Subcutaneous adipose tissue (tissue), 4 donors: ENCODE measurements around the gene SLIT3. TPM values are rescaled to one million over a fixed set of nuclear protein-coding genes. Genes with fewer than 3 reads are reported as not detected.

ENCODE experiments used
- total RNA-seq, 4 donors: library from RNA; depleted of rRNA; stranded (reverse); fragments of >200 nt; gene quantifications; one replicate each; pipeline ENCODE4 v1.1.0, GENCODE V29; 2016
- TF ChIP-seq, protein P1 (sequence below): fragments of 450-650 bp; IDR thresholded peaks from one replicate; pipeline ENCODE4 v1.5.1; 2016; ENCODE audit warnings: low read depth, mild to moderate bottlenecking, control low read depth, antibody characterized with exemption, moderate library complexity

SLIT3 gene
- total RNA-seq, 4 donors from 2014 or later: 48.1 to 163 (median 83.2) TPM

DNA sequence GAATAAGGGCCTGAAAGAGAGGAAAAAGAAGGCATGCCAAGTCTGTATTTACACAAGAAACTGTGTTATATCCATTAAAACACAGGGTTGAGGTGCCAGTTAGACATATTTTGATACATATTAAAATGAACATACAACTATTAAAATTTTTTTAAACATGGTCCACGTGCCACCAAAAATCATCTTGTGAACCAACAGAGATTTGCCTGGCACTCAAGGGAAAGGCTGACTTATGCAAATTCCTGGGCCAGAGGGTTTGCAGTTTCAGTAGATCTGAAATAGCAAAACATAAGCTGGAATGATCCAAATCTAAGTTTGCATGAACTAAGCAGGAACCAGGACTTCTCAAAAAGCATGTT is 168.7 kb downstream of the SLIT3 start:
- TF ChIP-seq, protein P1, sequence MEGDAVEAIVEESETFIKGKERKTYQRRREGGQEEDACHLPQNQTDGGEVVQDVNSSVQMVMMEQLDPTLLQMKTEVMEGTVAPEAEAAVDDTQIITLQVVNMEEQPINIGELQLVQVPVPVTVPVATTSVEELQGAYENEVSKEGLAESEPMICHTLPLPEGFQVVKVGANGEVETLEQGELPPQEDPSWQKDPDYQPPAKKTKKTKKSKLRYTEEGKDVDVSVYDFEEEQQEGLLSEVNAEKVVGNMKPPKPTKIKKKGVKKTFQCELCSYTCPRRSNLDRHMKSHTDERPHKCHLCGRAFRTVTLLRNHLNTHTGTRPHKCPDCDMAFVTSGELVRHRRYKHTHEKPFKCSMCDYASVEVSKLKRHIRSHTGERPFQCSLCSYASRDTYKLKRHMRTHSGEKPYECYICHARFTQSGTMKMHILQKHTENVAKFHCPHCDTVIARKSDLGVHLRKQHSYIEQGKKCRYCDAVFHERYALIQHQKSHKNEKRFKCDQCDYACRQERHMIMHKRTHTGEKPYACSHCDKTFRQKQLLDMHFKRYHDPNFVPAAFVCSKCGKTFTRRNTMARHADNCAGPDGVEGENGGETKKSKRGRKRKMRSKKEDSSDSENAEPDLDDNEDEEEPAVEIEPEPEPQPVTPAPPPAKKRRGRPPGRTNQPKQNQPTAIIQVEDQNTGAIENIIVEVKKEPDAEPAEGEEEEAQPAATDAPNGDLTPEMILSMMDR: no peak

DNA sequence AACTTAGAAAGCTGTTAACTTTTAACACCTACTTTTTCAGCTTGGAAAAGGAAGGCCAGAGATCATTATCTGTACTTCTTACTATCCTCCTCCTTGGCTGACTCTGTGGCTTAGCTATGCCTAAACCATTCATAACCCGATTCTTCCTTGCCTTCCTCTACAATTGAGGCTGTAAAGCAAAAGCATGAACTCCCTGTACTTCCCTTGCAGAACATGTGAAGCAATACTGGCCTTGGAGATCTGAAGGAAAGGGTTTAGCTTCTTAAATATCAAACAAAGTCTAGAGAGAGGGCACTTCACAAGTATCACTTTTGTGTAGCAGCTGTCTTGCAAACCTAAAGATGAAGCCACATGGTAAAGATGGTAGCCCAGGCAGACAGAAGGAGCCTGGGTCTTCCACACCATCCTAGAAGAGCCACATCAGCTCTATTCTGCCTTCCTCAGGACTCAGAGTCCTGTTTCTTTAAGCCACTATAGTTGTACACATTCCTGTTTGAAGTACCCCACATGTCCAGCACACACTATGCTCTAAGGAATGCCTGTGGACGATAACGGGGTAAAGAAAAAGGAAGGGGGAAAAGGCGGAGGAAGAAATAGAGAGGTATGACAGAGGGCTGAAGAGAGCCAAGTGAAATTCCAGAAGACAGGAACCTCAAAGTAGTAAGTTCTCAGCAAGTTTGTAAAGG is 169.2 kb downstream of the SLIT3 start:
- TF ChIP-seq, protein P1: no peak

DNA sequence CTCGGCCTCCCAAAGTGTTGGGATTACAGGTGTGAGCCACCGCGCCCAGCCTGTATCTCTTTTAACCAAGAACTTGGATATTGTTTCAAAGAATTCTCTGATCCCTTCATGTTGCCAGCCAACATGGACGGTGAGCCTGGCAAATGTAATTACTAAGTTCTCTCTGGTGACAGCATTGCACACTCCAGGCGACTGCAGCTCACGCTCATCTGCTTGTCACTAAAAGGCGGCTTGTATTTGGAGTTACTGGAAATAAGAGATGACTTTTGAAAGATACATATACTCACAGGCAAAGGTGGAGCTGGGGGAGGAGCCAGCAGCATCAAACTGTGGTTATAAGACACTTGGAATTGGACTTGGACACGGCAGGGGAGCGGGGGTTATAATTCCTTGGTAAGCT is 172.3 kb downstream of the SLIT3 start:
- TF ChIP-seq, protein P1: no peak

DNA sequence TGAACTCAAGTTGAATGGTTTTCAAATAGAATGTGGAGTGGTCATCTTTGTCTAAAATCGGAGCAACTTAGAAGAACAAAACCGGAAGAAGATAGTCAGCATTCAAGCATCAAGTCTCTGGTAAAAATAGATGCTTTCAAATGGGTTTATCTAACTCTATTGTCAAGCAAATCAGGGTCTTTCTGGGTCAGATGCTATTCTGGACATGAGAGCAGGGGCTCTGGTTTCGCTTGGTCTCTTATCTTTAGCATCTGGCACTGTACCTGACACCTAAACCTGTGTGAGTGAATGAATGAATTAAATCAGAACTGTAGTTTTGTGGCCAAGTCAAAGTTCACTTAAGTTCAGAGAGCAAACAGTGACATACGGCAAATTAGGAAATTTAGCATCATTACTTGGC is 173.5 kb downstream of the SLIT3 start:
- TF ChIP-seq, protein P1: no peak

DNA sequence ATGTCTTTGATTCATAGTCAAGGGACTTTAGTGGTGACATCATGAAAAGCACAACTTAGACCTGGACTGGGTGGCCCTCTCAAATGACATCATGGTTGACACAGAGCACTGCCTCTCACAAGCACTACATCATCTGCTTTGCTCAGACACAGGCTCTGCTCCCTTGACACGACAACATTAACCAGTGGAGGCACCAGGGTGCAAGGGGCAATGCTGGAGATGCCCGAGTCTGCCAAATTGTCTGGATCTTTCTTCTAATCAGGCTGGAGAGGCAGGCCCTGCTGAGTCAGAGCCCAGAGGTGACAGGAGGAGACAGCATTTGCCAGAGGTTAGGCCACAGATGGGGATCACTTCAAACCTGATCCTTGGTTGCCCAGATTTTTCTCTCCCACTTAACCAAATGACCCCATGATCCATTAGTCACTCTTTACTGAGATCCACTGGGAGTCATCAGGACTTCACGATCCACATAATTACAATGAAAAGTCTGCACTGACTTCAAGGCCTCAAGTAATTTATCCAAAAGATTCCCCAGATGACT is 174.4 kb downstream of the SLIT3 start:
- TF ChIP-seq, protein P1: no peak

DNA sequence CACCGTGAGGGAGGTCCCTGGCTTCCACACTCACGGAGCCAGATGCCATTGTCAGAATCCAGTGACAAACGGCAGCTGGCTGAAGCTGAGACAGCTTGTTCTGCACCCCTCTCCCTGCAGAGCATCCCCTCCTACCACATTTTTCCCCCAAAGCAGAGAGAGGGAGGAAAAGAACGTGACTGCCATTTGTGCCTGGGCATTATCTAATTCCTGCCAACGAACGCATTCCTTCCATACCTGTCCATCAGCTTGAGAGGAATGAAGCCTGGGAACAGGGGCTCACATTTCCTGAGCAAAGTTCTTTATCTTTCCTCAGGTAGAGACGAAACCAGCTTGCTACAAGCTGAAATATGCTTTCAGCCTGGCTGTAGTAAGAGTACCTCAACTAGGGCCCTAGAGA is 175.4 kb downstream of the SLIT3 start:
- TF ChIP-seq, protein P1: no peak

DNA sequence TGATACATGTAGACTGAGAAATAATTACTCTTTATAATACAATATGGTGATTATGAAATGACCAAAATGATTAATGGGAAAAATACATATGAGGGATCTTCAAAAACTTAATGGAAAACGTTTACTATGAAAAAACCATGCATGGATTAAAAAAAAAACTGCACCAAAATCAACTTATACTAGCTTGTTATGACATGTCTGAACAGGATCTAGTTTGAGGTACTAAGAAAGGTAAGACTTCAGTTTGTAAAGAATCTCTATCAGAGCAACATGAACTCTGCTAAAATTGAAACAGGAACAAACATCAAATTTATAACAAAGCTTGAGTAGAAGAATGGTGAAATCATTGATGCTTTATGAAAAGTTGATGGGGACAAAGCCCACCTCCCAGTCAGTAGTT is 178.0 kb downstream of the SLIT3 start:
- TF ChIP-seq, protein P1: no peak
